IMR-90 (cell line): ENCODE measurements around the gene VAMP5. TPM values are rescaled to one million over a fixed set of nuclear protein-coding genes. Genes with fewer than 3 reads are reported as not detected.

Experiments
- ATAC-seq: fragments of 200-7000 bp; cut with Tn5 transposase; 2 replicates; pipeline ENCODE4 v1.9.1; 2020; ENCODE audit warnings: low read depth, mild to moderate bottlenecking, moderate library complexity
- BruUV-seq: library from RNA; stranded (reverse); fragments of 400-500 nt; replicated peaks from 2 replicates; lab custom pipeline; 2021; lab: Mats Ljungman, UMichigan
- CTCF ChIA-PET: fragments of 300-600 bp; formaldehyde crosslinking; extraction: SDS; loops from one replicate; lab custom pipeline; 2021; ENCODE audit warnings: antibody characterized with exemption; lab: Yijun Ruan, JAX
- POLR2A ChIA-PET: fragments of 300-600 bp; sonication (Branson Sonifier 250); formaldehyde crosslinking; loops from one replicate; lab custom pipeline; 2022; ENCODE audit warnings: antibody characterized with exemption; ENCODE audit not compliant: unreplicated experiment; lab: Charles Lee
- DNase-seq: peaks from one replicate; pipeline ENCODE4 v3.0.0; 2013
- H2AFZ ChIP-seq: replicated peaks from 2 replicates; pipeline ENCODE3; 2013; ENCODE audit warnings: low read length, mild to moderate bottlenecking; ENCODE audit not compliant: poor library complexity
- H2AK5ac ChIP-seq: 2 replicates; pipeline ENCODE4 v1.6.1; 2013; ENCODE audit warnings: low read depth, low read length, inconsistent platforms
- H2AK9ac ChIP-seq: replicated peaks from 2 replicates; pipeline ENCODE3; 2013; ENCODE audit warnings: mild to moderate bottlenecking, low read depth, low read length, moderate library complexity; ENCODE audit not compliant: poor library complexity
- H2BK120ac ChIP-seq: 2 replicates; pipeline ENCODE4 v1.6.1; 2013; ENCODE audit warnings: low read depth, low read length, inconsistent platforms
- H2BK15ac ChIP-seq: 3 replicates; pipeline ENCODE4 v1.6.1; 2013; ENCODE audit warnings: low read depth, low read length, inconsistent platforms
- H2BK20ac ChIP-seq: 2 replicates; pipeline ENCODE4 v1.6.1; 2013; ENCODE audit warnings: low read depth, mild to moderate bottlenecking, inconsistent platforms, low read length, moderate library complexity
- H2BK5ac ChIP-seq: 2 replicates; pipeline ENCODE4 v1.6.1; 2013; ENCODE audit warnings: mild to moderate bottlenecking, low read depth, low read length, inconsistent platforms; ENCODE audit not compliant: poor library complexity, severe bottlenecking
- H3K14ac ChIP-seq: replicated peaks from 2 replicates; pipeline ENCODE4 v1.6.1; 2013; ENCODE audit warnings: low read depth, low read length, inconsistent platforms
- H3K18ac ChIP-seq: 2 replicates; pipeline ENCODE4 v1.6.1; 2013; ENCODE audit warnings: low read depth, low read length, control low read depth
- H3K23ac ChIP-seq: 2 replicates; pipeline ENCODE4 v1.6.1; 2013; ENCODE audit warnings: low read depth, low read length, inconsistent platforms
- H3K27ac ChIP-seq: 2 replicates; pipeline ENCODE4 v1.5.1; 2013; ENCODE audit warnings: mild to moderate bottlenecking, control low read depth, low read length; ENCODE audit not compliant: insufficient read depth
- H3K27me3 ChIP-seq: 2 replicates; pipeline ENCODE4 v1.6.1; 2013; ENCODE audit warnings: low read length; ENCODE audit not compliant: control insufficient read depth, insufficient read depth
- H3K36me3 ChIP-seq: 2 replicates; pipeline ENCODE4 v1.6.1; 2013; ENCODE audit warnings: low read length, mixed read lengths; ENCODE audit not compliant: control insufficient read depth, insufficient read depth
- H3K4ac ChIP-seq: 2 replicates; pipeline ENCODE4 v1.6.1; 2013; ENCODE audit warnings: low read depth, low read length, inconsistent platforms
- H3K4me1 ChIP-seq: 2 replicates; pipeline ENCODE4 v1.6.1; 2013; ENCODE audit warnings: low read length, mixed read lengths; ENCODE audit not compliant: control insufficient read depth, insufficient read depth
- H3K4me2 ChIP-seq: 2 replicates; pipeline ENCODE4 v1.6.1; 2013; ENCODE audit warnings: low read depth, mild to moderate bottlenecking, control low read depth, low read length, moderate library complexity
- H3K4me3 ChIP-seq: 2 replicates; pipeline ENCODE4 v1.5.1; 2013; ENCODE audit warnings: low read depth, mild to moderate bottlenecking, control low read depth, low read length, moderate library complexity; ENCODE audit not compliant: insufficient read depth
- H3K56ac ChIP-seq: 2 replicates; pipeline ENCODE4 v1.6.1; 2013; ENCODE audit warnings: low read length, inconsistent platforms; ENCODE audit not compliant: insufficient read depth; ENCODE audit errors: extremely low read depth
- H3K79me1 ChIP-seq, 2 experiments: 2 replicates each; pipeline ENCODE4 v1.6.1; 2013; ENCODE audit warnings: low read length in 2 of 2, inconsistent platforms in 1 of 2, low read depth in 1 of 2
- H3K9ac ChIP-seq: 2 replicates; pipeline ENCODE4 v1.6.1; 2013; ENCODE audit warnings: low read depth, low read length, control low read depth
- H3K9me1 ChIP-seq: 2 replicates; pipeline ENCODE4 v1.6.1; 2013; ENCODE audit warnings: low read length, inconsistent platforms; ENCODE audit not compliant: insufficient read depth
- H3K9me3 ChIP-seq: 2 replicates; pipeline ENCODE4 v1.6.1; 2013; ENCODE audit warnings: low read length; ENCODE audit not compliant: control insufficient read depth, insufficient read depth
- H4K20me1 ChIP-seq: 2 replicates; pipeline ENCODE4 v1.6.1; 2013; ENCODE audit warnings: low read length, inconsistent platforms; ENCODE audit not compliant: insufficient read depth
- H4K5ac ChIP-seq: 2 replicates; pipeline ENCODE4 v1.6.1; 2013; ENCODE audit warnings: mild to moderate bottlenecking, low read depth, low read length, control low read depth
- H4K8ac ChIP-seq, 2 experiments: 2 replicates each; pipeline ENCODE4 v1.6.1; 2013; ENCODE audit warnings: low read depth in 2 of 2, low read length in 2 of 2, control low read depth in 1 of 2, inconsistent platforms in 1 of 2
- H4K91ac ChIP-seq: 2 replicates; pipeline ENCODE4 v1.6.1; 2013; ENCODE audit warnings: low read depth, low read length, inconsistent platforms; ENCODE audit not compliant: insufficient read depth
- BHLHE40 ChIP-seq: fragments of 150-350 bp; IDR thresholded peaks from 2 replicates; pipeline ENCODE4 v1.6.1; 2016; ENCODE audit warnings: mild to moderate bottlenecking, low read depth, low read length
- CHD1 ChIP-seq: IDR thresholded peaks from 2 replicates; pipeline ENCODE4 v1.6.1; 2012; ENCODE audit warnings: low read depth, low read length, improper control_type of control experiment
- CTCF ChIP-seq: conservative IDR thresholded peaks from 2 replicates; pipeline ENCODE4 v1.5.1; 2012; ENCODE audit warnings: mild to moderate bottlenecking, low read depth, low read length, improper control_type of control experiment
- ELK1 ChIP-seq: fragments of 150-350 bp; IDR thresholded peaks from 2 replicates; pipeline ENCODE4 v1.6.1; 2016; ENCODE audit warnings: low read depth, mild to moderate bottlenecking, low read length, moderate library complexity, borderline replicate concordance
- MAFK ChIP-seq: IDR thresholded peaks from 2 replicates; pipeline ENCODE4 v1.6.1; 2012; ENCODE audit warnings: low read depth, low read length, improper control_type of control experiment
- MXI1 ChIP-seq: IDR thresholded peaks from 2 replicates; pipeline ENCODE4 v1.6.1; 2012; ENCODE audit warnings: low read depth, mild to moderate bottlenecking, low read length, moderate library complexity, borderline replicate concordance
- NFE2L2 ChIP-seq: fragments of 150-350 bp; IDR thresholded peaks from 2 replicates; pipeline ENCODE4 v1.6.1; 2016; ENCODE audit warnings: low read depth, mild to moderate bottlenecking, low read length
- POLR2A ChIP-seq: IDR thresholded peaks from 2 replicates; pipeline ENCODE4 v1.6.1; 2012; ENCODE audit warnings: mild to moderate bottlenecking, low read depth, low read length
- RAD21 ChIP-seq: IDR thresholded peaks from 2 replicates; pipeline ENCODE4 v1.6.1; 2012; ENCODE audit warnings: low read length, improper control_type of control experiment
- RCOR1 ChIP-seq: IDR thresholded peaks from 2 replicates; pipeline ENCODE4 v1.6.1; 2012; ENCODE audit warnings: mild to moderate bottlenecking, low read length, improper control_type of control experiment; ENCODE audit not compliant: insufficient replicate concordance
- RFX5 ChIP-seq: IDR thresholded peaks from 2 replicates; pipeline ENCODE4 v1.8.0; 2012; ENCODE audit warnings: low read depth, mild to moderate bottlenecking, low read length, moderate library complexity
- SMC3 ChIP-seq: fragments of 150-350 bp; IDR thresholded peaks from 2 replicates; pipeline ENCODE4 v1.6.1; 2016; ENCODE audit warnings: low read depth, mild to moderate bottlenecking, antibody characterized with exemption, low read length, moderate library complexity
- USF2 ChIP-seq: fragments of 150-350 bp; IDR thresholded peaks from 2 replicates; pipeline ENCODE4 v1.6.1; 2017; ENCODE audit warnings: mild to moderate bottlenecking, antibody characterized with exemption, low read length, low read depth
- WGBS, 2 experiments: methylation state at CpG; one replicate each; pipeline versions ENCODE4 v1.1.5 to v1.1.7; 2013; ENCODE audit warnings: missing lambda C conversion rate in 2 of 2; ENCODE audit not compliant: insufficient read length in 1 of 2; ENCODE audit errors: extremely low coverage in 2 of 2; 5-methylcytosine and 5-hydroxymethylcytosine counted together
- dilution Hi-C: fragments of 300-500 bp; cut with HindIII; formaldehyde crosslinking; loops from one replicate; pipeline ENCODE4 v1.14.3; 2018; ENCODE audit warnings: low sequenced_read_pairs; ENCODE audit not compliant: unreplicated experiment
- in situ Hi-C: fragments of 300-500 bp; cut with MboI; formaldehyde crosslinking; loops from 3 replicates; pipeline ENCODE4 v1.14.3; 2019; ENCODE audit warnings: low sequenced_read_pairs, inconsistent platforms, mixed read lengths
- intact Hi-C: fragments of 100-400 bp; cut with micrococcal nuclease; formaldehyde crosslinking; loops from 2 replicates; pipeline ENCODE4 v1.10.0; 2022
- polyA plus RNA-seq, 3 experiments: library from polyadenylated mRNA; depleted of rRNA; stranded (reverse); fragments of >200 nt; gene quantifications; 2 replicates each; pipeline ENCODE4 v1.2.3, GENCODE V29; 2012; ENCODE audit warnings: low replicate concordance in 1 of 3
- total RNA-seq: library from RNA; depleted of rRNA; stranded (reverse); fragments of >200 nt; gene quantifications from 2 replicates; pipeline ENCODE4 v1.2.3, GENCODE V29; 2012

VAMP5 gene
- total and polyA plus RNA-seq, 2 of the 4 experiments (the other 2 are of a cell fraction) = 13.8 to 103 TPM

- no peak overlapping the region for H4K5ac ChIP-seq
- no peak overlapping the region for H4K8ac ChIP-seq
- no peak overlapping the region for H3K4me2 ChIP-seq
- peaks cover 33 to 78% of the 10 kb centered on the region in 2 experiments for H3K79me1 ChIP-seq
- ATAC-seq = no peak
- H3K27me3 ChIP-seq = no peaks in the 10 kb centered on the region
- ChIA-PET POLR2A (interaction anchor here (0.7 kb wide), 1 partner anchor 20 kb away, joined by 9 read pairs; no protein-coding TSS in a partner anchor), CTCF (interaction anchor here (1.5 kb wide), 1 partner anchor 30 kb away, joined by 3 read pairs; no protein-coding TSS in a partner anchor)
- H2AFZ ChIP-seq = no peak overlapping the region
- no peak overlapping the region for H3K4me3 ChIP-seq
- DNase-seq = no peak
- peak overlapping the region; percentile 29 for H2AK9ac ChIP-seq
- H2BK5ac ChIP-seq = no peak overlapping the region
- H3K36me3 ChIP-seq = peaks cover 21% of the 10 kb centered on the region
- dilution Hi-C loops (no loop called here), intact Hi-C loops (no loop called here), in situ Hi-C loops (no loop called here)
- H3K56ac ChIP-seq = no peak overlapping the region
- H3K9ac ChIP-seq = no peak overlapping the region
- H4K20me1 ChIP-seq = peaks cover 11% of the 10 kb centered on the region; the same call in 1 of the 2 replicates
- no peak overlapping the region for H3K14ac ChIP-seq
- no peak overlapping the region; the same call in 1 of the 2 replicates for H3K4ac ChIP-seq
- no peaks in the 10 kb centered on the region for H3K9me3 ChIP-seq
- WGBS, 2 experiments = 80% methylated on average over 1 of the region's 9 CpGs; no CpG with 5 or more reads in 1 of the 2 experiments
- H3K4me1 ChIP-seq = peaks cover 19% of the 10 kb centered on the region
- H2BK120ac ChIP-seq = no peak overlapping the region
- no peak overlapping the region for H3K27ac ChIP-seq
- no peak overlapping the region for H2AK5ac ChIP-seq
- H2BK15ac ChIP-seq = no peak overlapping the region
- H3K23ac ChIP-seq = peak overlapping the region; percentile 8; the same call in 1 of the 2 replicates
- no peak overlapping the region for H2BK20ac ChIP-seq
- 0 out of 2 replicates have a peak overlapping the region, but pooled peaks have one; percentile 15 for H4K91ac ChIP-seq
- no peak overlapping the region for H3K18ac ChIP-seq
- BruUV-seq = TSS peak; percentile 31
- peaks cover 26% of the 10 kb centered on the region for H3K9me1 ChIP-seq
- TF ChIP-seq RCOR1 (no peak), POLR2A (no peak), CTCF (no peak), MXI1 (no peak), ELK1 (no peak), NFE2L2 (no peak), RFX5 (no peak), SMC3 (no peak), RAD21 (no peak), USF2 (no peak), MAFK (no peak), BHLHE40 (no peak), CHD1 (no peak)
Measured at GRCh38 chr2:85607268-85608215, 23.3 kb downstream of the VAMP5 start.
